ENCODE data around the gene SURF2. TPM values are rescaled to one million over a fixed set of nuclear protein-coding genes. Genes with fewer than 3 reads are reported as not detected.
A peak's percentile ranks its signal among the peaks of the same experiment; 100 is the strongest.

SURF2 gene
- total and polyA plus RNA-seq, 4 donors: 11.7 to 50.1 (median 27.2) TPM

- H3K9ac ChIP-seq (ENCODE audit: insufficient read depth in 1 of 2, low read length in 2 of 2): no peak overlapping the region
- H3K4me3 ChIP-seq: no peak overlapping the region
- no peaks in the 10 kb centered on the region for H3K27me3 ChIP-seq (ENCODE audit: control insufficient read depth in 3 of 3, insufficient read depth in 3 of 3, low read length in 2 of 3)
- TF ChIP-seq, protein P1, sequence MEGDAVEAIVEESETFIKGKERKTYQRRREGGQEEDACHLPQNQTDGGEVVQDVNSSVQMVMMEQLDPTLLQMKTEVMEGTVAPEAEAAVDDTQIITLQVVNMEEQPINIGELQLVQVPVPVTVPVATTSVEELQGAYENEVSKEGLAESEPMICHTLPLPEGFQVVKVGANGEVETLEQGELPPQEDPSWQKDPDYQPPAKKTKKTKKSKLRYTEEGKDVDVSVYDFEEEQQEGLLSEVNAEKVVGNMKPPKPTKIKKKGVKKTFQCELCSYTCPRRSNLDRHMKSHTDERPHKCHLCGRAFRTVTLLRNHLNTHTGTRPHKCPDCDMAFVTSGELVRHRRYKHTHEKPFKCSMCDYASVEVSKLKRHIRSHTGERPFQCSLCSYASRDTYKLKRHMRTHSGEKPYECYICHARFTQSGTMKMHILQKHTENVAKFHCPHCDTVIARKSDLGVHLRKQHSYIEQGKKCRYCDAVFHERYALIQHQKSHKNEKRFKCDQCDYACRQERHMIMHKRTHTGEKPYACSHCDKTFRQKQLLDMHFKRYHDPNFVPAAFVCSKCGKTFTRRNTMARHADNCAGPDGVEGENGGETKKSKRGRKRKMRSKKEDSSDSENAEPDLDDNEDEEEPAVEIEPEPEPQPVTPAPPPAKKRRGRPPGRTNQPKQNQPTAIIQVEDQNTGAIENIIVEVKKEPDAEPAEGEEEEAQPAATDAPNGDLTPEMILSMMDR (IDR thresholded peaks at IDR 0.05; ENCODE audit: control extremely low read depth, extremely low read depth): peak; percentile 86
- ATAC-seq (ENCODE audit: insufficient read depth, low FRiP score) (peak; percentile 76), DNase-seq (peak; percentile 69 to 80 (median 73))
- H3K36me3 ChIP-seq (ENCODE audit: control insufficient read depth in 4 of 4, insufficient read depth in 4 of 4, low read length in 4 of 4): peaks cover 4 to 60% (median 20%) of the 10 kb centered on the region in 4 donors
- no peak overlapping the region for H3K27ac ChIP-seq (ENCODE audit: low read depth in 1 of 2, low read length in 1 of 2)
- 59 to 63% methylated on average over 24 of the region's 24 CpGs for WGBS, 2 donors
- H3K4me1 ChIP-seq (ENCODE audit: control insufficient read depth in 5 of 5, insufficient read depth in 5 of 5, low read length in 5 of 5): no peaks in the 10 kb centered on the region
- no peaks in the 10 kb centered on the region for H3K9me3 ChIP-seq (ENCODE audit: control insufficient read depth in 4 of 4, insufficient read depth in 3 of 4, low read length in 3 of 4)
Measured at GRCh38 chr9:133406480-133407307, 50.3 kb downstream of the SURF2 start.

DNA sequence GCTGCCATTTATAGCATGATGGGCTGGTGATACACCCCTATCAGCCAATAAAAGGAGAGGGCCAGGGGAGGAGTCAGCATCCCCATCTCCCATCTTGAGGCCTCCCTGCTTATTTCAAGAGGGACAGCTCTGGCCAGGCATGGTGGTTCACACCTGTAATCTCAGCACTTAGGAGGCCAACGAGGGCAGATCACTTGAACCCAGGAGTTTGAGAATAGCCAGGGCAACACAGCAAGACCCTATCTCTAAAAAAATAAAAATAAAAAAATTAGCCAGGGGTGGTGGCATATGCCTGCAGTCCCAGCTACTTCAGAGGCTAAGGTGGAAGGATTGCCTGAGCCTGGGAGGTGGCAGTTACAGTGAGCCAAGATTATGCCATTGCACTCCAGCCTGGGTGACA is 51.7 kb downstream of the SURF2 start:
- TF ChIP-seq, protein P1 (IDR thresholded peaks at IDR 0.05; ENCODE audit: control extremely low read depth, extremely low read depth): no peak
- Histone ChIP-seq H3K9ac (ENCODE audit: insufficient read depth in 1 of 2, low read length in 2 of 2) (no peak overlapping the region), H3K27ac (ENCODE audit: low read depth in 1 of 2, low read length in 1 of 2) (no peak overlapping the region), H3K36me3 (ENCODE audit: control insufficient read depth in 4 of 4, insufficient read depth in 4 of 4, low read length in 4 of 4) (peaks cover 4 to 68% (median 22%) of the 10 kb centered on the region in 4 donors), H3K4me3 (no peak overlapping the region), H3K4me1 (ENCODE audit: control insufficient read depth in 5 of 5, insufficient read depth in 5 of 5, low read length in 5 of 5) (no peaks in the 10 kb centered on the region), H3K9me3 (ENCODE audit: control insufficient read depth in 4 of 4, insufficient read depth in 3 of 4, low read length in 3 of 4) (no peaks in the 10 kb centered on the region), H3K27me3 (ENCODE audit: control insufficient read depth in 3 of 3, insufficient read depth in 3 of 3, low read length in 2 of 3) (no peaks in the 10 kb centered on the region)
- DNase-seq: no peak
- no peak for ATAC-seq (ENCODE audit: insufficient read depth, low FRiP score)
- 86 to 92% methylated on average over 1 of the region's 1 CpG for WGBS, 2 donors

Small RNA genes lying within 50 kb of the gene (small RNA-seq; reads per million reads assigned to genes)
- gene RF00019 (ENCODE audit: low replicate concordance) (not detected), gene SNORD24 (ENCODE audit: low replicate concordance) (not detected), gene SNORD36A (ENCODE audit: low replicate concordance) (not detected), gene SNORD36B (ENCODE audit: low replicate concordance) (not detected), gene SNORD36C (ENCODE audit: low replicate concordance) (not detected)

Other genes starting within 250 kb of the SURF2 start
- 10 to 100 TPM; 60.7 to 61.1 TPM for gene RALGDS, start 235.3 kb upstream of the SURF2 start, total RNA-seq
- gene RALGDS, start 235.3 kb upstream of the SURF2 start, polyA plus RNA-seq: 100 to 1,000 TPM in 1 of 2 donors, 10 to 100 TPM in 1; 49.5 to 145 TPM
- gene GBGT1, start 192.6 kb upstream of the SURF2 start, total RNA-seq: 10 to 100 TPM in 1 of 2 donors, 1 to 10 TPM in 1; 6.1 to 42.9 TPM
- gene GBGT1, start 192.6 kb upstream of the SURF2 start, polyA plus RNA-seq: 10 to 100 TPM; 14.8 to 31.6 TPM
- gene OBP2B, start 147.3 kb upstream of the SURF2 start, total RNA-seq: not detected
- not detected for gene OBP2B, start 147.3 kb upstream of the SURF2 start, polyA plus RNA-seq
- gene ABO, start 81.3 kb upstream of the SURF2 start, total RNA-seq: 10 to 100 TPM in 1 of 2 donors, 1 to 10 TPM in 1; 3.9 to 23.0 TPM
- gene ABO, start 81.3 kb upstream of the SURF2 start, polyA plus RNA-seq: 10 to 100 TPM in 1 of 2 donors, 1 to 10 TPM in 1; 4.0 to 14.6 TPM
- gene SURF6, start 20.4 kb upstream of the SURF2 start, total RNA-seq: 10 to 100 TPM; 13.7 to 25.6 TPM
- gene SURF6, start 20.4 kb upstream of the SURF2 start, polyA plus RNA-seq: 10 to 100 TPM; 23.0 to 24.5 TPM
- gene MED22, start 8.4 kb upstream of the SURF2 start, total RNA-seq: 10 to 100 TPM; 19.3 to 32.0 TPM
- gene MED22, start 8.4 kb upstream of the SURF2 start, polyA plus RNA-seq: 10 to 100 TPM; 11.4 to 20.9 TPM
- gene RPL7A, start 8.3 kb upstream of the SURF2 start, total RNA-seq: 1,000 to 10,000 TPM; 1,412 to 1,708 TPM
- gene RPL7A, start 8.3 kb upstream of the SURF2 start, polyA plus RNA-seq: 1,000 to 10,000 TPM; 2,527 to 3,573 TPM
- 10 to 100 TPM; 14.2 to 41.7 TPM for gene SURF1, start 63 bp upstream of the SURF2 start, total RNA-seq
- gene SURF1, start 63 bp upstream of the SURF2 start, polyA plus RNA-seq: 10 to 100 TPM; 73.9 to 75.3 TPM
- gene SURF4, start 19.5 kb downstream of the SURF2 start, total RNA-seq: 100 to 1,000 TPM; 144 to 222 TPM
- 100 to 1,000 TPM in 1 of 2 donors, 10 to 100 TPM in 1; 87.4 to 204 TPM for gene SURF4, start 19.5 kb downstream of the SURF2 start, polyA plus RNA-seq
- gene STKLD1, start 19.8 kb downstream of the SURF2 start, total RNA-seq: 1 to 10 TPM in 1 of 2 donors, under 1 TPM in 1; 0.82 to 1.4 TPM
- gene STKLD1, start 19.8 kb downstream of the SURF2 start, polyA plus RNA-seq: 1 to 10 TPM in 1 of 2 donors, under 1 TPM in 1; 0.40 to 3.1 TPM
- 10 to 100 TPM; 20.3 to 20.4 TPM for gene REXO4, start 61.5 kb downstream of the SURF2 start, total RNA-seq
- 10 to 100 TPM; 14.6 to 19.6 TPM for gene REXO4, start 61.5 kb downstream of the SURF2 start, polyA plus RNA-seq
- gene ADAMTS13, start 65.8 kb downstream of the SURF2 start, total RNA-seq: 1 to 10 TPM; 2.8 to 4.1 TPM
- 1 to 10 TPM; 1.0 to 3.1 TPM for gene ADAMTS13, start 65.8 kb downstream of the SURF2 start, polyA plus RNA-seq
- 10 to 100 TPM; 23.7 to 40.5 TPM for gene CACFD1, start 103.4 kb downstream of the SURF2 start, total RNA-seq
- 10 to 100 TPM; 18.7 to 46.1 TPM for gene CACFD1, start 103.4 kb downstream of the SURF2 start, polyA plus RNA-seq
- gene SLC2A6, start 122.5 kb downstream of the SURF2 start, total RNA-seq: 10 to 100 TPM in 1 of 2 donors, 1 to 10 TPM in 1; 9.3 to 27.8 TPM
- gene SLC2A6, start 122.5 kb downstream of the SURF2 start, polyA plus RNA-seq: 10 to 100 TPM in 1 of 2 donors, 1 to 10 TPM in 1; 8.4 to 49.6 TPM
- not detected for gene MYMK, start 168.4 kb downstream of the SURF2 start, total RNA-seq
- not detected for gene MYMK, start 168.4 kb downstream of the SURF2 start, polyA plus RNA-seq
- gene ADAMTSL2, start 178.2 kb downstream of the SURF2 start, total RNA-seq: 10 to 100 TPM; 11.1 to 20.6 TPM
- 1 to 10 TPM; 6.4 to 9.1 TPM for gene ADAMTSL2, start 178.2 kb downstream of the SURF2 start, polyA plus RNA-seq

Data from lung (tissue), 13 donors.